ENCODE results near the gene CAMSAP2.

- TF ChIP-seq CTCF (IDR thresholded peaks at IDR 0.05; ENCODE audit: insufficient read depth, low read length, poor library complexity, severe bottlenecking), result no peak
- TF ChIP-seq EZH2phosphoT487 (conservative IDR thresholded peaks at IDR 0.05; ENCODE audit: low read length), result no peak
These were observed 4.8 kb upstream of the CAMSAP2 start for GRCh38 chr1:200733907-200734306.

All from SU-DHL-6 (cell line).